Smooth muscle cell (in vitro differentiated cells): ENCODE data around the gene NLRP5. TPM values are rescaled to one million over a fixed set of nuclear protein-coding genes. Genes with fewer than 3 reads are reported as not detected.
"Not testable (repeated sequence)": the region's sequence is repeated elsewhere in the genome, so short reads cannot be mapped to it uniquely, and the experiment has no call there.

ENCODE experiments used
- DNase-seq: peaks from one replicate; lab custom pipeline; 2025; ENCODE audit not compliant: unreplicated experiment; lab: John Stamatoyannopoulos, UW
- H2AFZ ChIP-seq: fragments of 200-600 bp; sonication (generic); 2 replicates; pipeline ENCODE4 v1.6.0; 2016; ENCODE audit warnings: antibody characterized with exemption, low read depth, mild to moderate bottlenecking
- H3F3A ChIP-seq: fragments of 200-600 bp; sonication (generic); 2 replicates; pipeline ENCODE4 v1.6.0; 2017; ENCODE audit warnings: antibody characterized with exemption, low read depth
- H3K27ac ChIP-seq: fragments of 200-600 bp; sonication (generic); 2 replicates; pipeline ENCODE4 v1.5.1; 2016; ENCODE audit warnings: low read depth, mild to moderate bottlenecking
- H3K27me3 ChIP-seq: fragments of 200-600 bp; sonication (generic); 2 replicates; pipeline ENCODE4 v1.6.1; 2016; ENCODE audit warnings: low read depth, mild to moderate bottlenecking
- H3K36me3 ChIP-seq: fragments of 200-600 bp; sonication (generic); 2 replicates; pipeline ENCODE4 v1.5.1; 2016; ENCODE audit warnings: low read depth
- H3K4me1 ChIP-seq: fragments of 200-600 bp; sonication (generic); 2 replicates; pipeline ENCODE4 v1.5.1; 2016; ENCODE audit warnings: low read depth
- H3K4me2 ChIP-seq: fragments of 200-600 bp; sonication (generic); 2 replicates; pipeline ENCODE4 v1.6.0; 2016; ENCODE audit warnings: mild to moderate bottlenecking
- H3K4me3 ChIP-seq: fragments of 200-600 bp; sonication (generic); 2 replicates; pipeline ENCODE4 v1.5.1; 2016; ENCODE audit warnings: mild to moderate bottlenecking
- H3K79me2 ChIP-seq: fragments of 200-600 bp; sonication (generic); 2 replicates; pipeline ENCODE4 v1.6.0; 2016; ENCODE audit warnings: low read depth, mild to moderate bottlenecking
- H3K9ac ChIP-seq: fragments of 200-600 bp; sonication (generic); 2 replicates; pipeline ENCODE4 v1.6.0; 2016; ENCODE audit warnings: low read depth
- H3K9me3 ChIP-seq: fragments of 200-600 bp; sonication (generic); replicated peaks from 2 replicates; pipeline ENCODE4 v1.5.1; 2016; ENCODE audit warnings: low read depth
- H4K20me1 ChIP-seq: fragments of 200-600 bp; sonication (generic); 2 replicates; pipeline ENCODE4 v1.6.0; 2016; ENCODE audit warnings: low read depth
- CTCF ChIP-seq: fragments of 200-600 bp; sonication (generic); IDR thresholded peaks from 2 replicates; pipeline ENCODE4 v1.5.1; 2017; ENCODE audit warnings: borderline replicate concordance, mild to moderate bottlenecking, antibody characterized with exemption; ENCODE audit not compliant: insufficient read depth, poor library complexity, severe bottlenecking
- WGBS: methylation state at CpG from one replicate; pipeline ENCODE4 v1.1.7; 2016; ENCODE audit warnings: low lambda C conversion rate; 5-methylcytosine and 5-hydroxymethylcytosine counted together
- polyA plus RNA-seq: library from polyadenylated mRNA; unstranded; fragments of >200 nt; fragmentation: Nextera tagmentation; extraction: Ambion mirVana; gene quantifications from 2 replicates; pipeline ENCODE4 v1.2.1, GENCODE V29; 2016
- total RNA-seq: library from RNA; depleted of rRNA; stranded (reverse); fragments of >200 nt; gene quantifications from 2 replicates; pipeline ENCODE4 v1.2.3, GENCODE V29; 2014

The NLRP5 gene
- total and polyA plus RNA-seq, 2 experiments from 2014 or later = not detected

GRCh38 chr19:55993492-55993891, 6.9 kb downstream of the NLRP5 start:
- Histone ChIP-seq H3F3A (no peaks in the 10 kb centered on the region), H4K20me1 (no peaks in the 10 kb centered on the region), H3K27me3 (no peaks in the 10 kb centered on the region), H3K4me2 (no peak overlapping the region), H3K27ac (no peak overlapping the region), H3K9me3 (peaks cover 5% of the 10 kb centered on the region), H3K9ac (no peak overlapping the region), H3K4me1 (no peaks in the 10 kb centered on the region), H3K36me3 (no peaks in the 10 kb centered on the region), H2AFZ (no peak overlapping the region), H3K79me2 (no peaks in the 10 kb centered on the region), H3K4me3 (no peak overlapping the region)
- 10% methylated on average over 1 of the region's 1 CpG for WGBS
- DNase-seq = no peak
- no peak for TF ChIP-seq CTCF

- Histone ChIP-seq H3K4me2 (no peak overlapping the region), H3K9me3 (peaks cover 12% of the 10 kb centered on the region), H3K4me1 (no peaks in the 10 kb centered on the region), H3K27me3 (no peaks in the 10 kb centered on the region), H4K20me1 (no peaks in the 10 kb centered on the region), H3K4me3 (no peak overlapping the region), H3K27ac (no peak overlapping the region), H3K9ac (no peak overlapping the region), H3K36me3 (no peaks in the 10 kb centered on the region), H2AFZ (no peak overlapping the region), H3K79me2 (no peaks in the 10 kb centered on the region), H3F3A (no peaks in the 10 kb centered on the region)
- WGBS = 80% methylated on average over 1 of the region's 1 CpG
- TF ChIP-seq CTCF = no peak
- no peak for DNase-seq
Observed at GRCh38 chr19:56014765-56015164, 28.2 kb downstream of the NLRP5 start.

- no peak for TF ChIP-seq CTCF
- no peak overlapping the region for H3K27ac ChIP-seq
- H3F3A ChIP-seq = no peaks in the 10 kb centered on the region
- H3K4me2 ChIP-seq = no peak overlapping the region
- H3K36me3 ChIP-seq = no peaks in the 10 kb centered on the region
- no peak overlapping the region for H3K9ac ChIP-seq
- WGBS = 76% methylated on average over 5 of the region's 5 CpGs
- peaks cover 12% of the 10 kb centered on the region for H3K9me3 ChIP-seq
- no peak for DNase-seq
- no peaks in the 10 kb centered on the region for H3K4me1 ChIP-seq
- H4K20me1 ChIP-seq = no peaks in the 10 kb centered on the region
- no peak overlapping the region for H3K4me3 ChIP-seq
- no peaks in the 10 kb centered on the region for H3K79me2 ChIP-seq
- no peak overlapping the region for H2AFZ ChIP-seq
- H3K27me3 ChIP-seq = no peaks in the 10 kb centered on the region
Observed at GRCh38 chr19:56015756-56016155, 29.2 kb downstream of the NLRP5 start.

GRCh38 chr19:56019325-56019724, 32.8 kb downstream of the NLRP5 start:
- H3F3A ChIP-seq, H4K20me1 ChIP-seq, H2AFZ ChIP-seq, H3K4me2 ChIP-seq, H3K79me2 ChIP-seq, H3K9ac ChIP-seq, H3K4me3 ChIP-seq, H3K27me3 ChIP-seq, DNase-seq, H3K36me3 ChIP-seq, H3K27ac ChIP-seq, H3K4me1 ChIP-seq, H3K9me3 ChIP-seq: not testable (repeated sequence)
- WGBS = 88% methylated on average over 2 of the region's 2 CpGs

- not testable (repeated sequence) for H3K27ac ChIP-seq, H3K9me3 ChIP-seq, H3K4me1 ChIP-seq, H3K36me3 ChIP-seq, H3K27me3 ChIP-seq, DNase-seq, H2AFZ ChIP-seq, H4K20me1 ChIP-seq, H3K4me2 ChIP-seq, H3F3A ChIP-seq, H3K79me2 ChIP-seq, H3K9ac ChIP-seq, H3K4me3 ChIP-seq
- WGBS = 68% methylated on average over 7 of the region's 7 CpGs
Observed at GRCh38 chr19:56020355-56020975, 33.9 kb downstream of the NLRP5 start.
